SU-DHL-6 (cell line): ENCODE results near the gene VASP.

Experiments
- CTCF ChIP-seq: fragments of 200-600 bp; sonication (generic); IDR thresholded peaks from one replicate; pipeline ENCODE4 v1.5.1; 2017; ENCODE audit warnings: antibody characterized with exemption, mild to moderate bottlenecking, low read length, moderate library complexity; ENCODE audit not compliant: insufficient read depth, poor library complexity, severe bottlenecking
- EZH2phosphoT487 ChIP-seq: fragments of 200-600 bp; sonication (generic), shearing (Covaris generic); conservative IDR thresholded peaks from 2 replicates; pipeline ENCODE4 v1.6.1; 2018; ENCODE audit warnings: mild to moderate bottlenecking, antibody characterized with exemption, low read length, moderate library complexity, mixed read lengths

DNA sequence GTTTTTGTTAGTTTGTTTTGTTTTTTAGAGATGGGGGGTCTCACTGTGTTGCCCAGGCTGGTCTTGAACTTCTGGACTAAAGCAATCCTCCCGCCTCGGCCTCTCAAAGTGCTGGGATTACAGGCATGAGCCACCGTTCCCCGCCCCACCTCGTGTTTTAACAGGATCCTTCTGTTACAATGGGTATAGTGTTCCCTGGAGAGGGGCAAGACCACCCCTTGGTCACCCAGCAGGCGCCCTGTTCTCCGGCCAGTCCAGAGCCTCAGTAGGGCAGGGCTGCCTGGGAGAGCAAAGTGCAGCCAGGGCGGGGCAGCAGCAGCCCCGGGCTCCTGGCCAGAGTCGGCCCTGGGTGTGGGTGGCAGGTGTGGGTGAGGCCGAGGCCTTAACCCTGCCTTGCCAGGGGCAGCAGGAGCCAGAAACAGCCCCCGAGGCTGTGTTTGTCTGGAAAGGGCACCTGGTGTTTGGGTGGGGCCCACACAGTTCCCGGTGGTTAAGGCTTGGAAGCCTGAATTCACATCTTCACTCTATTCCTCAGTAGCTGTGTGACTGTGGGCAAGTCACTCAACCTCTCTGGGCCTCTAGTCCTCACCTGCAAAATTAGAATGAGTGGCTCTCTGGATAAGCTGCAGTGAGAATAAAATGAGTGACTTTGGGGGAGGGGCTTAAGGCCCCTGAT is 7.2 kb downstream of the VASP start:
- TF ChIP-seq CTCF (no peak), EZH2phosphoT487 (no peak)
